Astrocyte of the hippocampus (primary cell): ENCODE data around the gene COL19A1.

ENCODE experiments used
- DNase-seq: peaks from one replicate; pipeline ENCODE4 v3.0.0; 2011; ENCODE audit warnings: low read depth, low spot score

Gene COL19A1

DNA sequence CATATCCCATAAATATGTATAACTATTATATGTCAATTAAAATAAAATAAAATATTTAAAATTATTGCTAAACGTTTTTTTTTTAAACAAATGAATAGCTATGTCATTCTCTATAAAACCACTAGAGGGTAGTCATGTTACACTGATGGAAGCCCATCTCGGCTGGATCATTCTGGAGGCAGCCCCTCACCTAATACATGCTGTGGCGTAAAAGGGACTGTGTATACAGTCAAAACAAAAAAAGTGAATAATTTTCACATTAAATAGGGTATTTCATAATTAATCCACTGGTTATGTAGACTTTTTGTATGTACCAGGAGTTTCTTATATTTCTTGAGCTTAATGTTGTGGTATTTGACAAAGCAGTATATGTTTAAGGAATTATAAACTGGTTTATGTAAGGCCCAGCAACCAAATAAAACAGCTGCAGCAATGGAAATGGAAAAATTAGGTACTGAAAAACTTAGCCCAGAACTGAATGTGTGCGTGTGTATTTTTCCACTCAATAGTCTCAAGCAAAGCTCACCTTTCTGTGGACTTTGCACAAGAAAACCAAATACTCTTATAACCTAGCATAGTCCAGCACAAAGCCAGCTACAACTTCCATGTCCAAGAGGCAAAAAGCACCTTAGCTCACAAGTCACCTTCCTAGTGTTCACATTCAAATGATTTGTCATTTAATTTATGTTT, 354.8 kb downstream of the COL19A1 start:
- peak; percentile 44 for DNase-seq

- DNase-seq: no peak
Observed at GRCh38 chr6:70221715-70222438, 355.5 kb downstream of the COL19A1 start.

GRCh38 chr6:70222439-70222749, 356.0 kb downstream of the COL19A1 start:
- no peak for DNase-seq

GRCh38 chr6:70225055-70225454, 358.7 kb downstream of the COL19A1 start:
- DNase-seq: no peak

DNA sequence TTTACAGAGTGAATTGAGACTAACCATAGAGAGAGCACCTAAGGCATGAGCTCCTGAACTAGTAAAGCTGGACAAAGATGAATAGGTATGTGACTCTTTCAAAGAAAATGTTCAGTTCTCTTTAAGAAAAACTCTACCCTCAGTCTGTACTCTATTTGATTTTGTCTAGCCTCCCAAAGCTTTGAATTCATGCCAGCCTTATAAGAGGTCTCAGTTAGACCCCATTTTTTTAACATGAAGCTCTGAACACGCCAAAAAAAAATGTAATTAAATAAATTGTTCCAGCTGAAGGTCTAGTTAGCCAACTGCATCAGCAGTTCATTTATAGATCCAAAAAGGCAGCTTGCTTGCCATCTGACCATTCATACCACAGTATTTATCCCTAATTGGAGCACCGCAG, 365.0 kb downstream of the COL19A1 start:
- DNase-seq: no peak

DNA sequence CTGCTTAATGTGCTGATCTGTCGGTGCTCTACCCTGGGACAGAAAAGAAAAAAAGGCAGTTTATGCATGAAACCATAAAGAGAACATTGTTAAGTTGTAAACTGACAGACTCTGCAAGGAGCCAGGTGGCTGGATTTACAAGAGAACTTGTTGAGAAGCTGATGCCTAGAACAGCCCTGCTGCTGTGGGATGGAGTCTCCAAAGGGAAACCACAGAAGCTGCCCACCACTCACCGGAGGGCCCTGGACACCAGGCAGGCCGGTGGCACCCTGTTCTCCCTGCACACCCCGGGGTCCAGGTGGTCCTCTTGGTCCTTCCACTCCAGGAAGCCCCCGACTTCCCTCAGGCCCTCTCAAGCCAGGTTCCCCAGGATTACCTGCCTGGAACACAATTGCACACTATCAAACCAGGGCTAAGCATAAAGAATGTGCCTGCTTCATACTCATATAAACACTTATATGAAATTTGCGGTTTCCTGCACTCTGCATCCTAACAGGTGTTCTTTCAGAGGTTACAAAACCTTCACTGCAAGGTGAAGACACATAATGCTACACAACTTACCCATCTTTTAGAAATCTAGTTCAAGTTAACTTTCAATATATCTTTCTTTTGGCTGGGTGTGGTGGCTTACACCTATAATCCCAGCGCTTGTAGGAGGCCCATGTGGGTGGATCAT, 368.3 kb downstream of the COL19A1 start:
- DNase-seq: no peak

DNA sequence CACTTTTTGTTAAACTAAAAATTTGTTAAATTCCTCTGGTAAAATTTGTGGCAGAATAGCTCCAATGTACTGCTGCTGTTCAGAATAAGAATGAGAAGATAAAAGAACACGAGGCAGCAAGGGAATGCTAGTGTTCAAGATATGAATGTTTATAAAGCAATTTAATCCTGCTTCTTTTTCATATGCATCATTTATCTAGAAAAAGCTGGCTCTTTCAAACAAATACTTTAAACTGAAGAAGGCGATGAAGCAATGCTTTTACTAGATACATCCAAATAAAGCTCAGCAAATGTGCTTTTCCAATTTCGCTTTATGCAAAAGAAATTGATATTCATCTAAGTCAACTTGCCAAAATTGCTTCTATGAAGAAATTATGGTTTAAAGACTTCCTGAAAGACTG, 370.0 kb downstream of the COL19A1 start:
- DNase-seq: no peak

DNA sequence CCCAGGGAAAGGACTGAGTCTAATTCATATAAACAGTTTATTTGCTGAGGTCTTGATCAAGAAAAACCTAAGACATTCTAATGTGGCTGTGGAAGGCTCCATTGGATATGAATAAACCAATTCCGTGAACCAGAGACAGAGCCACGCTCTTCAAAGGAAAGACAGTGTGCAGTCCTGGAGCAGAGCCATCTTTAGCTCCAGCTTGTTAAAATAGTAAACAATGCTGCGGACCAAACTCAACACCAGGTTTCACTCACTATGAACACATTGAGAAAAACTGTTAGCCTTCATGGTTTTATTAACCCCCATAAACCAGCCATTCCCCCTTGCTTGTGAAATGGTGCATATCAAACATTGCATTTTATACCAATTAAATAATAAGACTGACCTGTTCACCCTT, 374.7 kb downstream of the COL19A1 start:
- no peak for DNase-seq

- no peak for DNase-seq
Observed at GRCh38 chr6:70241991-70242420, 375.6 kb downstream of the COL19A1 start.

DNA sequence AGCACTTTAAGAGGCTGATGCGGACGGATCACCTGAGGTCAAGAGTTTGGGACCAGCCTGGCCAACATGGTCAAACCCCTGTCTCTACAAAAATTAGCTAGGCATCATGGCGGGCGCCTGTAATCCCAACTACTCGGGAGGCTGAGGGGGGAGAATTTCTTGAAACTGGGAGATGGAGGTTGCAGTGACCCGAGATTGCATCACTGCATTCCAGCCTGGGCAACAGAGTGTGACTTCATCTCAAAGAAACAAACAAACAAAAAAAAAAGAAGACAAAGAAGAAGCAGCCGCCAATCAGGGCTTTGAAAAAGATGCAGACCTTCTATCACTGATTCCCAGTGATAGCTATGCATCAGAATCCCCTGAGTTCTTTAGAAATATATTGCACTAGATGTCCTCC, 379.8 kb downstream of the COL19A1 start:
- DNase-seq: no peak

GRCh38 chr6:70252604-70253003, 386.2 kb downstream of the COL19A1 start:
- no peak for DNase-seq

- no peak for DNase-seq
Observed at GRCh38 chr6:70253923-70254322, 387.6 kb downstream of the COL19A1 start.

DNA sequence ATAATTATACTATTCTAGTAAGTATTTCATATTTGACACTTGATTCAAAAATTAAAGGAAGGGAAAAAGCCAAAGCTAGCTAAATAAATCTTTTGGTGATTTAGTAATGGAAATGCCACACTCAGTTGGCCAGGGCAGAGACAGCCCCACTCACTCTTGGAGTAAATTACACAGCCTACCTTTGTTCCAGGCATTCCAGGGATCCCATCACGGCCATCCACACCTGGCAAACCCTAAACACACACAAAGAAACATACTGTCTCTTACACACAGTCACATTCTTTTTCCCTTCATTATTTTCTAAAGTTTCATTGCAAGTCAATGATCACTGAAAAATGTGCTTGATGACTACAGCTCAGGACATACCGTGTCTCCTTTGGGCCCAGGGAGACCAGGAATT, 388.4 kb downstream of the COL19A1 start:
- no peak for DNase-seq

GRCh38 chr6:70257768-70258273, 391.5 kb downstream of the COL19A1 start:
- DNase-seq: no peak

- DNase-seq: no peak
Observed at GRCh38 chr6:70258483-70258882, 392.1 kb downstream of the COL19A1 start.
